C4-2B (cell line): ENCODE data around the gene BPI.

Experiments used
- CTCF ChIP-seq: fragments of 450-650 bp; conservative IDR thresholded peaks from 2 replicates; pipeline ENCODE4 v1.5.1; 2017; ENCODE audit warnings: mild to moderate bottlenecking
- ZFX ChIP-seq: fragments of 450-650 bp; IDR thresholded peaks from 2 replicates; pipeline ENCODE4 v1.6.1; 2017

- TF ChIP-seq CTCF: no peak
- TF ChIP-seq ZFX: no peak
These were observed 3.6 kb downstream of the BPI start for GRCh38 chr20:38307371-38308046.
